Keratinocyte (primary cell): Measurements from ENCODE around the gene ABITRAM. TPM values are rescaled to one million over a fixed set of nuclear protein-coding genes. Genes with fewer than 3 reads are reported as not detected.

Experiments
- DNase-seq: peaks from one replicate; pipeline ENCODE4 v3.0.0-alpha.2; 2011; ENCODE audit warnings: low read depth, missing footprints, low spot score
- FAIRE-seq: peaks from 2 replicates; lab custom pipeline; 2011; peaks lifted over from hg19 to GRCh38; lab: Jason Lieb, UNC
- H2AFZ ChIP-seq: 2 replicates; pipeline ENCODE4 v1.6.0; 2012; ENCODE audit warnings: low read length, control low read depth, inconsistent platforms; ENCODE audit not compliant: control insufficient read depth
- H3K27ac ChIP-seq: 2 replicates; pipeline ENCODE4 v1.5.1; 2011; ENCODE audit warnings: low read length; ENCODE audit not compliant: control insufficient read depth, insufficient read depth
- H3K27me3 ChIP-seq: 3 replicates; pipeline ENCODE4 v1.6.0; 2011; ENCODE audit warnings: low read length; ENCODE audit not compliant: control insufficient read depth, insufficient read depth; ENCODE audit errors: extremely low read depth
- H3K36me3 ChIP-seq, 2 experiments: 2 replicates in 1 of 2; 3 replicates in 1 of 2; pipeline ENCODE4 v1.5.1; 2011; ENCODE audit warnings: low read length in 2 of 2, mild to moderate bottlenecking in 1 of 2; ENCODE audit not compliant: control insufficient read depth in 2 of 2, insufficient read depth in 2 of 2; ENCODE audit errors: extremely low read depth in 1 of 2
- H3K4me1 ChIP-seq: 3 replicates; pipeline ENCODE4 v1.5.1; 2011; ENCODE audit warnings: low read length; ENCODE audit not compliant: control insufficient read depth, insufficient read depth; ENCODE audit errors: extremely low read depth
- H3K4me2 ChIP-seq: 3 replicates; pipeline ENCODE4 v1.6.0; 2011; ENCODE audit warnings: low read depth, low read length; ENCODE audit not compliant: control insufficient read depth, insufficient read depth; ENCODE audit errors: extremely low read depth
- H3K4me3 ChIP-seq, 3 experiments: fragments of 200-600 bp in 1 of 3; sonication (generic) in 1 of 3; 2 replicates in 2 of 3; 3 replicates in 1 of 3; pipeline ENCODE4 v1.5.1; 2011 to 2016; ENCODE audit warnings: low read length in 3 of 3, mild to moderate bottlenecking in 3 of 3, control low read depth in 2 of 3, inconsistent platforms in 1 of 3, low read depth in 1 of 3, mixed read lengths in 1 of 3, mixed run types in 1 of 3, moderate library complexity in 1 of 3; ENCODE audit not compliant: control insufficient read depth in 2 of 3, insufficient read depth in 2 of 3; ENCODE audit errors: extremely low read depth in 1 of 3
- H3K79me2 ChIP-seq: 2 replicates; pipeline ENCODE4 v1.6.0; 2012; ENCODE audit warnings: low read length; ENCODE audit not compliant: control insufficient read depth, insufficient read depth
- H3K9ac ChIP-seq: 3 replicates; pipeline ENCODE4 v1.6.0; 2011; ENCODE audit warnings: low read length; ENCODE audit not compliant: control insufficient read depth, insufficient read depth; ENCODE audit errors: extremely low read depth
- H3K9me1 ChIP-seq: 3 replicates; pipeline ENCODE4 v1.6.0; 2011; ENCODE audit warnings: low read length; ENCODE audit not compliant: control insufficient read depth, insufficient read depth; ENCODE audit errors: extremely low read depth
- H3K9me3 ChIP-seq: 2 replicates; pipeline ENCODE4 v1.5.1; 2012; ENCODE audit warnings: low read depth, low read length; ENCODE audit not compliant: control insufficient read depth
- H4K20me1 ChIP-seq: 3 replicates; pipeline ENCODE4 v1.6.0; 2011; ENCODE audit warnings: low read length; ENCODE audit not compliant: control insufficient read depth, insufficient read depth; ENCODE audit errors: extremely low read depth
- EZH2 ChIP-seq: IDR thresholded peaks from one replicate; pipeline ENCODE4 v1.6.1; 2012; ENCODE audit warnings: inconsistent platforms, mild to moderate bottlenecking, low read length, moderate library complexity
- dilution Hi-C: fragments of 300-500 bp; cut with MboI; formaldehyde crosslinking; loops from one replicate; pipeline ENCODE4 v1.7.0; 2020; ENCODE audit warnings: low sequenced_read_pairs; ENCODE audit not compliant: extremely low pct_ligation_motif_present
- polyA plus RNA-seq, 5 experiments: library from polyadenylated mRNA; depleted of rRNA in 3 of 5; stranded (reverse) in 3 of 5; stranded (forward) in 1 of 5; unstranded in 1 of 5; fragments of >200 nt; gene quantifications; 1 replicate in 1 of 5; 2 replicates in 3 of 5; 3 replicates in 1 of 5; pipeline versions ENCODE4 v1.2.1 to v1.2.3, GENCODE V29; 2011 to 2012; ENCODE audit warnings: missing spikeins in 2 of 5, low read depth in 1 of 5, low replicate concordance in 1 of 5
- TF ChIP-seq, protein P1 (sequence below), 3 experiments: IDR thresholded peaks in 1 of 3; conservative IDR thresholded peaks in 1 of 3; optimal IDR thresholded peaks in 1 of 3; 2 replicates in 2 of 3; 3 replicates in 1 of 3; pipeline versions ENCODE3 to v1.5.1; 2011; ENCODE audit warnings: low read length in 3 of 3, mild to moderate bottlenecking in 3 of 3, moderate library complexity in 2 of 3, control low read depth in 1 of 3, inconsistent platforms in 1 of 3; ENCODE audit not compliant: insufficient read depth in 2 of 3; ENCODE audit errors: extremely low read depth in 1 of 3

The ABITRAM gene
- polyA plus RNA-seq, 1 donor (not counting 4 experiments of a cell fraction or from before 2014, with no cell fraction given), result 30.5 TPM

DNA sequence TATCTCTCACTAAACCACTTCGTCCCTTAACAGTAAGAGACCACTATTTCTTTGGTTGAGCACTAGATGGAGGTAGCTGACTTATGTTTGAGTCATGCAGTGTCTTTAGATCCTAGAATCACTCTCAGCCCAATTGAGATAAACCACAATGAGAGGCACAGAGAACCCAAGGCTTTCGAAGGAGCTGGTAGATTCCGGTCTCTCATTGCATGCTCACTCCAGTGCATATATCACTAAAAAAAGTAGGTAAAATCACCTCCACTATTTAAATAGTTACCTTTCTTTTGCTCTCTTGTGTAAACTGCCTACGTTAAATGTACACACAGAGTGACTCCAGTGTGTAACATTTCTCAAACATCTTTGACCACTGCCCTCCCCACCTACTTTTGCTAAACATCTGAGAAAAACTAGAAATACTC is 44.5 kb upstream of the ABITRAM start:
- Histone ChIP-seq H4K20me1 (no peaks in the 10 kb centered on the region), H3K4me3 (no peak overlapping the region), H3K4me2 (no peak overlapping the region), H3K27me3 (no peaks in the 10 kb centered on the region), H3K27ac (no peak overlapping the region), H3K9ac (no peak overlapping the region), H3K4me1 (peaks cover 13% of the 10 kb centered on the region), H3K9me1 (no peaks in the 10 kb centered on the region), H3K36me3 (peaks cover 23 to 26% of the 10 kb centered on the region in 2 experiments), H3K9me3 (no peaks in the 10 kb centered on the region), H2AFZ (no peak overlapping the region), H3K79me2 (no peaks in the 10 kb centered on the region)
- DNase-seq (no peak), FAIRE-seq (no peak)
- dilution Hi-C loops, result no loop called here
- TF ChIP-seq EZH2, result no peak
- TF ChIP-seq, protein P1, sequence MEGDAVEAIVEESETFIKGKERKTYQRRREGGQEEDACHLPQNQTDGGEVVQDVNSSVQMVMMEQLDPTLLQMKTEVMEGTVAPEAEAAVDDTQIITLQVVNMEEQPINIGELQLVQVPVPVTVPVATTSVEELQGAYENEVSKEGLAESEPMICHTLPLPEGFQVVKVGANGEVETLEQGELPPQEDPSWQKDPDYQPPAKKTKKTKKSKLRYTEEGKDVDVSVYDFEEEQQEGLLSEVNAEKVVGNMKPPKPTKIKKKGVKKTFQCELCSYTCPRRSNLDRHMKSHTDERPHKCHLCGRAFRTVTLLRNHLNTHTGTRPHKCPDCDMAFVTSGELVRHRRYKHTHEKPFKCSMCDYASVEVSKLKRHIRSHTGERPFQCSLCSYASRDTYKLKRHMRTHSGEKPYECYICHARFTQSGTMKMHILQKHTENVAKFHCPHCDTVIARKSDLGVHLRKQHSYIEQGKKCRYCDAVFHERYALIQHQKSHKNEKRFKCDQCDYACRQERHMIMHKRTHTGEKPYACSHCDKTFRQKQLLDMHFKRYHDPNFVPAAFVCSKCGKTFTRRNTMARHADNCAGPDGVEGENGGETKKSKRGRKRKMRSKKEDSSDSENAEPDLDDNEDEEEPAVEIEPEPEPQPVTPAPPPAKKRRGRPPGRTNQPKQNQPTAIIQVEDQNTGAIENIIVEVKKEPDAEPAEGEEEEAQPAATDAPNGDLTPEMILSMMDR (optimal IDR thresholded peaks at IDR 0.05 in 1 of 3, IDR thresholded peaks at IDR 0.05 in 1 of 3, conservative IDR thresholded peaks at IDR 0.05 in 1 of 3; ENCODE audit: extremely low read depth in 1 of 3, insufficient read depth in 2 of 3, low read length in 3 of 3), result peak in 1 of 3 experiments; percentile 22

DNA sequence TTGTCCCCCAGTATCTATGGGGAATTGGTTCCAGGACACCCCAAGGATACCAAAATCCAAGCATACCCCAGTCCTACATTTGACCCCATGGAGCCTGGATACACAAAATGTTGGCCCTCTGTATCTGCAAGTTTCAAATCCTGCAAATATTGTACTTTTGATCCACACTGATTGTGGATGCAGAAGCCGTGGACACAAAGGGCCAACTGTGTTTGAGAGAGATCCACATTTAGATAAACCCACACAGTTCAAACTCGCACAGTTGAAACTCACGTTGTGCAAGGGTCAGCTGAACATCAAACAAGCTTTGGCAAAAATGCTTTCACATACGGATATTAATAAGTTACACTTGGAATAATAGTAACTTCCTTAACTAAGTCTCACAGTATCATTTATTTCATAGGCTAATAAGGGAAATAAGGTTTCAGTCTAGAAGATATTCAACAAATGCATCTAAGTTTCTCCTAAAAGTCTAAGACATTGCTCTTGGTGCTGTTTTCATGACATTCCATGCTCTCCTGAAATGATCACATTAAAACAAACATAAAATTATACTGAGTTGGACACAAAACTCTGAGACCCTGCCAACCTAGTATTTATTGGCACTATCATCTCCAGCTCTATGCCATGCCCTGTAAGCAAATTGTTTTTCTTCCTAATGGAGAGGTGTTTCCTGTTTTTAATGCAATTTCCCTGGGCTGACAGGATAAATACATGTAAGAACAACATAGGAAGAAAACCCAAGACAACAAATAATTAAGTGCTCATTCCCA is 39.8 kb upstream of the ABITRAM start:
- H3K4me3 ChIP-seq, result no peak overlapping the region
- no peaks in the 10 kb centered on the region for H3K9me1 ChIP-seq
- H3K4me1 ChIP-seq, result no peaks in the 10 kb centered on the region
- TF ChIP-seq, protein P1 (optimal IDR thresholded peaks at IDR 0.05 in 1 of 3, IDR thresholded peaks at IDR 0.05 in 1 of 3, conservative IDR thresholded peaks at IDR 0.05 in 1 of 3; ENCODE audit: extremely low read depth in 1 of 3, insufficient read depth in 2 of 3, low read length in 3 of 3), result no peak
- TF ChIP-seq EZH2, result no peak
- no peaks in the 10 kb centered on the region for H3K79me2 ChIP-seq
- DNase-seq, result no peak
- FAIRE-seq, result no peak
- H3K9ac ChIP-seq, result no peak overlapping the region
- H3K36me3 ChIP-seq, result peaks cover 37 to 50% of the 10 kb centered on the region in 2 experiments
- no peaks in the 10 kb centered on the region for H4K20me1 ChIP-seq
- no peaks in the 10 kb centered on the region for H3K27me3 ChIP-seq
- H2AFZ ChIP-seq, result no peak overlapping the region
- H3K9me3 ChIP-seq, result no peaks in the 10 kb centered on the region
- H3K4me2 ChIP-seq, result no peak overlapping the region
- no peak overlapping the region for H3K27ac ChIP-seq
- dilution Hi-C loops, result no loop called here
